ENCODE data around the gene RTL9. TPM values are rescaled to one million over a fixed set of nuclear protein-coding genes. Genes with fewer than 3 reads are reported as not detected.

The RTL9 gene
- total RNA-seq: not detected

DNA sequence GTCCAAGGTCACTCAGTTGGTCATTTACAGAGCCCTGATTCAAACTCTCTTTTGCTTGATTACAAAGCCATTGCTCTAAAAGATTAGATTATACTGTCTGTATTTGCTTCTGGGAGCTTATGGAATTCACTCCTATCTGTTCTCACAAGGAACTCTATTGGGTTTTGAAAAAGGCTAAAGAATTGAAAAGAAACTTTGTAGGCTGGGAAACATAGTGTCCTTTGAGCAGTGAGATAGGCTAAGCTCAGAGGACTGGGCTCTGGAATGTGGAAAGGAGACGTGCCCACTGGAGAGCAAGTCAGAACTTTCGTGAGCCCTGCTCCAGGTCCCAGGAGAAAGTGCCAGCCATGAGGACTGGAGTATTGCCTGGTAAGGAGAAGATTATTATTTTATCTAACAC is at the start of gene RTL9:
Gene RTL9 (plus strand): TSS at position 301 of the 400 bp plus-strand sequence. CDS start 91,770 bp downstream, outside the sequence.
- TF ChIP-seq POLR2A (IDR thresholded peaks at IDR 0.05): no peak
- TF ChIP-seq, protein P1, sequence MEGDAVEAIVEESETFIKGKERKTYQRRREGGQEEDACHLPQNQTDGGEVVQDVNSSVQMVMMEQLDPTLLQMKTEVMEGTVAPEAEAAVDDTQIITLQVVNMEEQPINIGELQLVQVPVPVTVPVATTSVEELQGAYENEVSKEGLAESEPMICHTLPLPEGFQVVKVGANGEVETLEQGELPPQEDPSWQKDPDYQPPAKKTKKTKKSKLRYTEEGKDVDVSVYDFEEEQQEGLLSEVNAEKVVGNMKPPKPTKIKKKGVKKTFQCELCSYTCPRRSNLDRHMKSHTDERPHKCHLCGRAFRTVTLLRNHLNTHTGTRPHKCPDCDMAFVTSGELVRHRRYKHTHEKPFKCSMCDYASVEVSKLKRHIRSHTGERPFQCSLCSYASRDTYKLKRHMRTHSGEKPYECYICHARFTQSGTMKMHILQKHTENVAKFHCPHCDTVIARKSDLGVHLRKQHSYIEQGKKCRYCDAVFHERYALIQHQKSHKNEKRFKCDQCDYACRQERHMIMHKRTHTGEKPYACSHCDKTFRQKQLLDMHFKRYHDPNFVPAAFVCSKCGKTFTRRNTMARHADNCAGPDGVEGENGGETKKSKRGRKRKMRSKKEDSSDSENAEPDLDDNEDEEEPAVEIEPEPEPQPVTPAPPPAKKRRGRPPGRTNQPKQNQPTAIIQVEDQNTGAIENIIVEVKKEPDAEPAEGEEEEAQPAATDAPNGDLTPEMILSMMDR (IDR thresholded peaks at IDR 0.05): no peak
- Histone ChIP-seq H3K4me3 (no peak within 1 kb of the TSS), H3K27me3 (no peaks in the 10 kb centered on the region), H3K27ac (no peak within 1 kb of the TSS), H3K4me1 (no peaks in the 10 kb centered on the region), H3K36me3 (replicated peaks in 1 of 2; ENCODE audit: insufficient read depth in 1 of 2, low read depth in 2 of 2) (no peaks in the 10 kb centered on the region), H3K9me3 (no peaks in the 10 kb centered on the region)
- intact Hi-C loops (cut with DNase I): no loop called here
- WGBS, 2 donors: 61% methylated on average over 2 of the region's 2 CpGs
- DNase-seq (no peak), ATAC-seq (no peak)

DNA sequence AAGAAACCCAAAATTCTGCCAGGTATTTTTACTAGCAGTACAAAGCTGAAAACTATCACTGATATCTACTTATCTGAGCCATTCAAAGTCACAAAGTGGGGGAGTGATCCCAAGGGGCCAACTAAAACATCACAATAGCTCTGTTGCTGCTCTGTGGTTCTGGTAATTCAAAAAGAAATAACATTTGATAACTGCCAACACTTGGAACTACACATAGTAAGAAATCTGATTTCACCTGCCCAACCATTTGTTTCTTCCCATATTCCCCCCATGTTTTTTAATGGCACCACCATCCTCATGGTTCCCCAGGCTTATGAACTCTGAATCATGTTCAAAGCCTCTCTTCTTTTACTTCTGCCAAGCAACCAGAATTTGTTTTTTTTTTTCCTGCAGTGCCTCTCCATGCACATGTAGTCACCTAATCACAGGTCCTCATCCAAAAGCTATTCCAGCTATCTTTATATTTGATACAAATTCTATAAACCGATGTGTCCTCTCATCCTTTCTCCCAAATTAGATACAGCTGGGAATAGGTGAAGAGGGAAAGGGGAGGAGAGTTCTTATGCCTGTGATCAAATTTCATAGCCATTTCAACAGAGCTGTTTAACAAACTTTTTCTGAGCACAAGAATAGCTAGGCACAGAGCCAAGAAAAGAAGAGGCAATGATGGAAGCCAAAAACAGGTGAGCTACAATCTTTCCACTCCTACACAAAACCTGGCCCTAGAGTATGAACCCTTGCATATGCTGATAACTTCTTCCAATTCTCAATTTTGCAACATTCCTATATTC is 48.5 kb upstream of the RTL9 start:
- DNase-seq (no peak), ATAC-seq (no peak)
- WGBS, 2 donors: 57 to 63% methylated on average over 1 of the region's 1 CpG
- H3K4me1 ChIP-seq: no peaks in the 10 kb centered on the region
- H3K9me3 ChIP-seq: no peaks in the 10 kb centered on the region
- intact Hi-C loops (cut with DNase I): no loop called here
- H3K36me3 ChIP-seq (replicated peaks in 1 of 2; ENCODE audit: insufficient read depth in 1 of 2, low read depth in 2 of 2): no peaks in the 10 kb centered on the region
- TF ChIP-seq, protein P1 (IDR thresholded peaks at IDR 0.05): no peak
- TF ChIP-seq POLR2A (IDR thresholded peaks at IDR 0.05): no peak
- H3K4me3 ChIP-seq: no peak overlapping the region
- H3K27me3 ChIP-seq: no peaks in the 10 kb centered on the region
- no peak overlapping the region for H3K27ac ChIP-seq

DNA sequence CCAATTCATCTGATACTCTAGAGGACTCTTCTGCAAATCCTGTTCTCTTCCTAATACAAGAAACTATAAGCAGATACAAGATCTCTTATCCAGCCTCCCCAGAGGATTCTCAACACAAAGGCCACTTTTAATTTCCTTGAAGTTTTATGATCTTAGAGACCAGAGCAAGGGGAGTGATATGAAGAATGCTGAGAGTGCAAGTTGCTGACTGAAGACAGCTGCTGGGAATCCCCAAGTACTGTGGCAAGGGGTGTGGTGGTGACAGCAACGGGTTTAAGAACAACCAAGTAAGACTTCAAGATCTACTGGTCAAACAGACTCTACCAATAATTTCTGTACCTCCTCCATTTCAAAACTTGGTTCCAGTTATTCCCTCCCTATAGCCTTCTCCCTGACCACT is 47.8 kb upstream of the RTL9 start:
- Histone ChIP-seq H3K36me3 (replicated peaks in 1 of 2; ENCODE audit: insufficient read depth in 1 of 2, low read depth in 2 of 2) (no peaks in the 10 kb centered on the region), H3K4me1 (no peaks in the 10 kb centered on the region), H3K27ac (no peak overlapping the region), H3K27me3 (no peaks in the 10 kb centered on the region), H3K9me3 (no peaks in the 10 kb centered on the region), H3K4me3 (no peak overlapping the region)
- intact Hi-C loops (cut with DNase I): no loop called here
- TF ChIP-seq, protein P1 (IDR thresholded peaks at IDR 0.05): no peak
- ATAC-seq (no peak), DNase-seq (no peak)
- WGBS, 2 donors: 57 to 100% methylated on average over 1 of the region's 1 CpG

DNA sequence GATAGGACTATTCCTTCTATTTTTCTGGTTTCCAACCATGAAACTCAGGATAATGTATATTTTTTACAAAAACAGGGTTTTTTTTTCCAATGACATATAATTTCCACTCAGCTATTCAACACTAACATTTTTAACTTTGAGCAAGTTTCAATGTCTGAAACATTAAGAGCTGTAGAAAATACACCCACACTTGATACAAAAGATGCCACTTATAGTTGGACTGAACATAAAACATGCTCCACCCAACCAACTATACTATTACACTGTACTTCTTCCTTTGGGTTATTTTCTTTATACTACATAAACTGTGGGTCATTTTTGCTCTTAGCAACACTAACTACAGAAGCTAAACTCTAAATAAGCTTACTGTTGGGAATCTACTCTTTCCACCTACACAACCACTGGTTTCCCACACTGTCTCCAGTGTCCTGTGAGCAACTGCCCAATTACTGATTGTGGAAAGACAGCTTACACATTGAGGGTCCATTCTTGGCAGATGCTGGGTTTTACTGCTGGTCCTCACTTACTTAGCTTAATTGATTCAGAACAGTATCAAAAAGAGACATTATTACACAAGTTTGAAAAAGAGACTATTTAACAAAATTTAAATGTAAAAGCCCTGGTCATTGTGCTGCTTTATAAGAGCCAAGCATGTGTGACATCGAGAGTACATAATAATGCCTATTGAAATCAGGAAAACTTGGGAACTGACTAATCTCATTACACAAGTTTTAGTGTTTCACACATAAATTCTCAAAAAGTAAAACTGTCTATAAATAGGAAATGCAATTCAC is 47.0 kb upstream of the RTL9 start:
- TF ChIP-seq POLR2A (IDR thresholded peaks at IDR 0.05): no peak
- TF ChIP-seq, protein P1 (IDR thresholded peaks at IDR 0.05): no peak
- no peak for ATAC-seq
- 76 to 94% methylated on average over 1 of the region's 1 CpG for WGBS, 2 donors
- Histone ChIP-seq H3K4me1 (no peaks in the 10 kb centered on the region), H3K27ac (no peak overlapping the region), H3K36me3 (replicated peaks in 1 of 2; ENCODE audit: insufficient read depth in 1 of 2, low read depth in 2 of 2) (no peaks in the 10 kb centered on the region), H3K27me3 (no peaks in the 10 kb centered on the region), H3K9me3 (no peaks in the 10 kb centered on the region), H3K4me3 (no peak overlapping the region)
- DNase-seq: no peak
- intact Hi-C loops (cut with DNase I): no loop called here
